Skeletal muscle satellite cell (primary cell): Measurements from ENCODE around the gene ABCG5. TPM values are rescaled to one million over a fixed set of nuclear protein-coding genes. Genes with fewer than 3 reads are reported as not detected.

ENCODE experiments used
- H3K27me3 ChIP-seq: 2 replicates; pipeline ENCODE4 v1.7.0; 2013; ENCODE audit warnings: low read length; ENCODE audit not compliant: control insufficient read depth, insufficient read depth
- H3K36me3 ChIP-seq: 2 replicates; pipeline ENCODE4 v1.7.0; 2013; ENCODE audit warnings: mild to moderate bottlenecking, control low read depth, low read length; ENCODE audit not compliant: insufficient read depth
- H3K4me1 ChIP-seq: 2 replicates; pipeline ENCODE4 v1.7.0; 2013; ENCODE audit warnings: low read length; ENCODE audit not compliant: control insufficient read depth, insufficient read depth
- H3K4me2 ChIP-seq: 2 replicates; pipeline ENCODE4 v1.7.0; 2013; ENCODE audit warnings: mild to moderate bottlenecking, low read length
- H3K4me3 ChIP-seq: 2 replicates; pipeline ENCODE4 v1.7.0; 2013; ENCODE audit warnings: low read length
- H3K9ac ChIP-seq: 2 replicates; pipeline ENCODE4 v1.7.0; 2013; ENCODE audit warnings: mild to moderate bottlenecking, low read depth, low read length, moderate library complexity
- H3K9me3 ChIP-seq: replicated peaks from 2 replicates; pipeline ENCODE4 v1.7.0; 2013; ENCODE audit warnings: mild to moderate bottlenecking, control low read depth, low read length
- total RNA-seq: library from RNA; depleted of rRNA; stranded (reverse); fragments of >200 nt; gene quantifications from 2 replicates; pipeline ENCODE4 v1.2.3, GENCODE V29; 2012; rRNA removed

Gene ABCG5
- not detected in 2 replicates for total RNA-seq

DNA sequence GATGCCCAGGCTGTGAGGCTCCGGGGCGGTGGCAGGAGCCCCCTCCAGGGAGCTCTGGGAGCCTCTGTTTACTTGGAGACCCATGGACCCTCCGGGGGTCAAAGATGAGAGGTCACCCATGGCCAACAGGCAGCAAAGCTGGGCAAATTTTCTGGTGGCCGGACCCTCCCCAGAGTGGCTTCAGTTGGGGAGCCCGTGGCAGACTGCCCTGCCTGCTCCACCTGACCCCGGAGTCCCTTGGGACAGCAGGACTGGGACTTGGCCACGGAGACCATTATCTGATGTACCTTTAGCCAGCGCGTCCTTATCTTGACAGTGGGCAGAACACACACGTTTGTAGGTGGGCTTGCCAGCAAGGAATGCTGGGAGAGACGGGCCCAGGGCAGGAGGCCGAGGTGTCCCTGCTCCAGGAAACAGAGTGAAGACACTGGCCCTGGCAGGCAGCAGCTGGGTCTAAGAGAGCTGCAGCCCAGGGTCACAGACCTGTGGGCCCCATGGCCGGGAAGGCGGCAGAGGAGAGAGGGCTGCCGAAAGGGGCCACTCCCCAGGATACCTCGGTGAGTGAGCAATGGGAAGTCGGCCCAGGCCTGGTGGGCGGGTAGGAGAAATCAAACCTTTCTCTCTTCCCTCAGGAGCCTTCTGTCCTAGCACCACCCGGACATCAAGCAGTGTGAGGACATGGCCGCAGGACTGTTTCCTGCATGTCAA is at the start of gene ABCG5, which contains the start of gene ABCG8:
Gene ABCG5, minus strand, starts transcription at position 280 of the 708 bp plus-strand sequence. Its CDS starts 160 bp downstream, at position 120.
Gene ABCG8, plus strand, starts transcription at position 412 of the 708 bp plus-strand sequence. Its CDS starts 83 bp downstream, at position 495.
- no peaks in the 10 kb centered on the region for H3K4me1 ChIP-seq
- H3K36me3 ChIP-seq = no peaks in the 10 kb centered on the region
- H3K9ac ChIP-seq = no peak within 1 kb of the TSS
- no peak within 1 kb of the TSS for H3K4me3 ChIP-seq
- no peaks in the 10 kb centered on the region for H3K9me3 ChIP-seq
- peaks cover 68% of the 10 kb centered on the region for H3K27me3 ChIP-seq
- no peak within 1 kb of the TSS for H3K4me2 ChIP-seq

DNA sequence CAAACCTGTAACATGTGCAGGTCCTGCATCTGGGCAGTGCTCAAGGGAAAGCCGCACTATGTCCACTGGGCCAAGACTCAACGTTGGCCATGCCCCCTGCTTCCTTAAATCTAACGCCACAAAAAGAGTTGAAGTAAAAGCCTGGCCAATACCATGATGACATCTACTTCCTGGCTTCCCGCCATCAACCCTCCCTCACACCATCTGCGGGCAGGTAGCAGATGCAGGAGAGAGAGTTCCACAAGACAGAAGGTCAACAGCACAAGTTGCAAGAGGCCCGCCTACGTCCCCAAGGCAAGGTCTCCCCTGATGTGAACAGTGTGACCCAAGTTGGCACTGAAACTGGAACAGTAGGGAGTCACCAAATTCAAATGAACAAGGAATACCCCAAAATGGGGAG is 48.5 kb upstream of the ABCG5 start:
- Histone ChIP-seq H3K9ac (no peak overlapping the region), H3K4me2 (no peak overlapping the region), H3K36me3 (peaks cover 56% of the 10 kb centered on the region), H3K4me1 (no peaks in the 10 kb centered on the region), H3K27me3 (no peaks in the 10 kb centered on the region), H3K4me3 (no peak overlapping the region), H3K9me3 (no peaks in the 10 kb centered on the region)

DNA sequence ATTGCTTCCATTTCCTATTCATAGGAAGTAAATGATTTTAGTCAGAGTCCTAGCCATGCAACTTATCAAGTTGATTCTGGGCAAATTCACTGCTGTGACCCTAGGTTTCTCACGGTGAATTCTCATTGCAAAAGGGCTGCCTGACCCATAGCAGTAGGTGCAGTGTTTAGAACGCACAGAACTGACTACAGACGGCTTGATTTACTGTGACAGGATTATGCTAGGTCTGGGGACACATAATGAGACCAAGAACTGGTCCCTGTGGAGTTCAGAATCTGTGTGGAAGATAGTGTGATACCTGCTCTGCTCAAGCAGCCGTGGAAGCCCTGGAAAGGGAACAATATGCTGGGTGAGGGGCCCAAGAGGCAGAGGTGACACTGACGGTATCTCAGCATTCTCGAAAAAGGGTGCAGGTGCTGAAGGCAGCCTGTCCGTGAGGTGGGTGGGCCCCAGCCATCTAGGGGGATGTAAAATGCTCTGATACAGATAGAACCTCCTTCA is 46.5 kb upstream of the ABCG5 start:
- no peak overlapping the region for H3K4me3 ChIP-seq
- no peaks in the 10 kb centered on the region for H3K27me3 ChIP-seq
- no peaks in the 10 kb centered on the region for H3K4me1 ChIP-seq
- H3K36me3 ChIP-seq = peaks cover 39% of the 10 kb centered on the region
- no peak overlapping the region for H3K4me2 ChIP-seq
- H3K9ac ChIP-seq = no peak overlapping the region
- H3K9me3 ChIP-seq = no peaks in the 10 kb centered on the region

DNA sequence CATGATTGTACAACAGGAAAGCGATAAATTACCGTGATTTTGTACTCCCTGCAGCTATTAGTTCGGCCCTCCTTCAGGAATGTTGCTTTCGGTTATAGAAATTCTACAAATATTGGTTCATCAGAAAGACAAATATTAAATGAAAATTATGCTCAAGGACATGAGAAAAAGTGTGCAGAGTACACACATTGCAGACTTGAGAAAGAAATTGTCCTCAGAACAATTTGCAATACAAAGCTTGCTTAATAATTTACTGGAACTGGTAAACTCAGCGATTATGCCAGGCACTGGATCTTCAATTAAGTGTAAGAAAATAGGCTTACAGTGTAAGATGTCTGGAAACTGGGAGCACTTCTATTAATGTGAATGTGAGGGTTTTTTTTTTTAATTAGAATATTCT is 46.0 kb upstream of the ABCG5 start:
- H3K4me1 ChIP-seq = no peaks in the 10 kb centered on the region
- H3K27me3 ChIP-seq = no peaks in the 10 kb centered on the region
- no peak overlapping the region for H3K9ac ChIP-seq
- no peak overlapping the region for H3K4me3 ChIP-seq
- peaks cover 35% of the 10 kb centered on the region for H3K36me3 ChIP-seq
- no peaks in the 10 kb centered on the region for H3K9me3 ChIP-seq
- H3K4me2 ChIP-seq = no peak overlapping the region

DNA sequence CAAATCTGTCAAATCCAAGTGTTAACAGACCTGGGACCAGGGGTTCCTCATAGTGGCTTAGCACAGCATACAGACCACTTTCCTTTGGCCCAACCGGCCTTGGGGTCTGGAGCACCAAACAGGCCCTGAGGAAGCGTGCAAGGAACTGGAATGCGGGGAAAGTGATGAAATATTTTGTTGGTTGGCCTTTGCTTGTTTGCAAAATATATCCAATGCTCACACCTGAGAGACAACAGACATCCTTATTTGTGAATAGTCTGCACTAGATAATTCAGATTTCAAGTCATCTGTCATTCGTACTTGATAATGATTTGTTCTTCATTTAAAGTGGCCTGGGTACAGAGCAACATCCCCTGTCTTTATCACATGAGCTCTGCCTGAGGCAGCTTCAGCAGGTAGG is 43.7 kb upstream of the ABCG5 start:
- no peak overlapping the region for H3K9ac ChIP-seq
- H3K9me3 ChIP-seq = no peaks in the 10 kb centered on the region
- H3K4me1 ChIP-seq = no peaks in the 10 kb centered on the region
- no peak overlapping the region for H3K4me3 ChIP-seq
- H3K36me3 ChIP-seq = peaks cover 15% of the 10 kb centered on the region
- H3K27me3 ChIP-seq = no peaks in the 10 kb centered on the region
- H3K4me2 ChIP-seq = no peak overlapping the region

DNA sequence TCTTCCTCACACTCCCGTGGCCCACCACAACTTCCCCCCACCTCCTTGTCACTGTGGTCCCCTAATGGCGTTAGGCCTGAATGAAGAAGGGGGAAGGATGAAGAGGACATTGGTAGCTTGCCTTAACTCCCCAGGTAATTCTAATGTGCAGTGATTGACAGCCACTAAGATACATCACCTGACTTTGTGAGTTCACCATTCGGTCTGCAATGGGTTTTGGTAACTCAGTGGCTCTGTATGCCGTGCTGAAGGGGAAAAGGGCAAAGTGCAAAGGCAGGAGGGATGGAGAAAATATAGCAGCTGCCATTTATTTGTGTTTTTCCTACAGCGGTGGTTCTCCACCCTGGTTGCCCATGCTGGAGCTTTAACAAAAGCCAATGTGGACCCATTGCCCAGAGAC is 42.3 kb upstream of the ABCG5 start:
- Histone ChIP-seq H3K4me1 (no peaks in the 10 kb centered on the region), H3K4me3 (no peak overlapping the region), H3K36me3 (peaks cover 5% of the 10 kb centered on the region), H3K9me3 (no peaks in the 10 kb centered on the region), H3K4me2 (no peak overlapping the region), H3K27me3 (no peaks in the 10 kb centered on the region), H3K9ac (no peak overlapping the region)

DNA sequence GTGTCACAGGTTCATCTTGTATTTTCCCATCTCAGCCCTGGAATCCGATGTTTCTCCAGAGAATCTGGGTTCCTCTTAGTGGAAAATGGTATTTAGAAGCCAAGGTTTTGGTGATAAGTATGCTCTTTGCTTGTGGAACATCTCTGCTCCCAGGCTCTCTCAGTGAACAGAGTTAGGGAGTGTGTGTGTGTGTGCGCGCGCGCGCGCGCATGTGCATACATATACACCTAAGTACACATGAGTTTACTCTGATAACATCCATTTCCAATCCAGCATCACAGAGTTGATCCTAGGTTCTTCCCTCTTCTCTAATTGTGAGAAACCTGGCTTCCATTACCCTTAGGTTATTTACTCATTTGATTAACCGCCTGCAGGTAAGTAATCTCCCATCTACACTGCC is 41.8 kb upstream of the ABCG5 start:
- H3K4me2 ChIP-seq = no peak overlapping the region
- peaks cover under 1% of the 10 kb centered on the region for H3K36me3 ChIP-seq
- no peak overlapping the region for H3K4me3 ChIP-seq
- H3K4me1 ChIP-seq = no peaks in the 10 kb centered on the region
- H3K9ac ChIP-seq = no peak overlapping the region
- H3K9me3 ChIP-seq = no peaks in the 10 kb centered on the region
- no peaks in the 10 kb centered on the region for H3K27me3 ChIP-seq

DNA sequence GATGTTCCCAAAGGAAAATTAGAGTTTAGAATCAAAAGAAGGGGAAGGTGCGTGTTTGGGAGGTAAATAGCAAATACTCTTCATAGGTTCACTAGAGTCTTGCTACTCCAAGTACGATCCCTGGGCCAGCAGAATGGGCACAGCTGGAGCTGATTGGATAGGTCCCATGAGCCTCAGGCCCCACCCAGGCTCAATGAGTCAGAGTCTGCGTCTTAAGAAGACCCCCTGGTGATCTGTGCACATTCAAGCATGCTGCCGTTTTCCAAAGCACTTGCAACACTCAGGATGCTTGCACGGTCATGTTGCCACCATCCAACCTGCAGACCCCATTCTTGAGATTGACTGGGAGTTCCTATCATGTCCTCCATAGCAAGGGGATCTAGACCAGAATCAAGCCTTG is 40.6 kb upstream of the ABCG5 start:
- Histone ChIP-seq H3K4me3 (no peak overlapping the region), H3K27me3 (peaks cover 7% of the 10 kb centered on the region), H3K36me3 (no peaks in the 10 kb centered on the region), H3K4me2 (no peak overlapping the region), H3K9ac (no peak overlapping the region), H3K4me1 (no peaks in the 10 kb centered on the region), H3K9me3 (no peaks in the 10 kb centered on the region)

DNA sequence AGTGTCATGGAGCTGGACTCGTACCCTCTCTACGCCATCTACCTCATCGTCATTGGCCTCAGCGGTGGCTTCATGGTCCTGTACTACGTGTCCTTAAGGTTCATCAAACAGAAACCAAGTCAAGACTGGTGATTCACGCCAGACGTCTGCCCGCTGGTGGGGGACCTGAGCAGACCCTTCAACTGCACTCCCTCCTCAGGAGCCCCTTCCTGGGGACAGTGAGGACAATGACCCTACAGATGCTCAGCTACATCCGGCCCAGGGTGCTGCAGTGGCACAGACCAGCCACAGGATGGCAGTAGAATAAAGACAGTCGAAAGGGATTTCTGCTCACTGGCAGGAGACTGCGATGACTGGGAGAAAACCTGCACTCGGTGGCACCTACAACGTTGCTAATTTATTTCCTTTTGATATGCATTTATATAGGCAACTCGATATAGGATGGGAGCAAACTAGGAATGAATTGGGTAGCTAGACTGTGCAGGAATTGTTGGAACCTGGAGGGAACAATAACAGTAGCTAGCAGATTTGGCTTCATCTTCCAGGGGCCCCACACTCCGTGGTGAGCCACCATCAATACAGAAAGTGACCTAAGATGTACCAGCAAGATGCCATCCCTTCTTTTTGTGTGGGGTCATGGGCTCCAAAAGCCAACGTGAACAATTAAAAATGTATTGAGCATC is 39.3 kb upstream of the ABCG5 start:
- no peaks in the 10 kb centered on the region for H3K36me3 ChIP-seq
- no peaks in the 10 kb centered on the region for H3K9me3 ChIP-seq
- no peak overlapping the region for H3K4me2 ChIP-seq
- no peak overlapping the region for H3K4me3 ChIP-seq
- H3K9ac ChIP-seq = no peak overlapping the region
- no peaks in the 10 kb centered on the region for H3K4me1 ChIP-seq
- peaks cover 19% of the 10 kb centered on the region for H3K27me3 ChIP-seq

DNA sequence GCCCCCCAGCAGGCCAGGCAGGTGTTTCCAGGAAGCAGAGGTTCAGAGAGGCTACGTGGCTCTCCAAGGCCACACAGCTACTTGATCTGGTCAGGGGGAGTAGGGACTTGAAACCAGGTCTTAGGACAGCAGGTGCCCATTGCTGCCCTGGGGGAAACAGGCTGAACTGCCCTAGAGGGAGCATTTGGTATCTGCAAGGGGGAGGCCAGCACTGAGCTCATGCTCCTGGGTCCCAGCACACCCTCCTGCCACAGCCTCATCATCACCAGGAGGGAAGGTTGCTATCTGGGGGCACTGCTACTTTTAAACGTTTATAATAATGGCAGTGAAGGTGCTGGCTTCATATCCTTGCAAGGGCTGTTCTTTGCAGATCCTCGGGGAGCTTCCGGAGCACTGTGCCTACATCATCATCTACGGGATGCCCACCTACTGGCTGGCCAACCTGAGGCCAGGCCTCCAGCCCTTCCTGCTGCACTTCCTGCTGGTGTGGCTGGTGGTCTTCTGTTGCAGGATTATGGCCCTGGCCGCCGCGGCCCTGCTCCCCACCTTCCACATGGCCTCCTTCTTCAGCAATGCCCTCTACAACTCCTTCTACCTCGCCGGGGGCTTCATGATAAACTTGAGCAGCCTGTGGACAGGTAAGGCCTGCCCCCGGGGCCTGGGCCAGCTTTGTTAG is 36.3 kb upstream of the ABCG5 start:
- Histone ChIP-seq H3K4me1 (no peaks in the 10 kb centered on the region), H3K27me3 (peaks cover 46% of the 10 kb centered on the region), H3K9me3 (no peaks in the 10 kb centered on the region), H3K4me3 (no peak overlapping the region), H3K9ac (no peak overlapping the region), H3K4me2 (no peak overlapping the region), H3K36me3 (no peaks in the 10 kb centered on the region)

DNA sequence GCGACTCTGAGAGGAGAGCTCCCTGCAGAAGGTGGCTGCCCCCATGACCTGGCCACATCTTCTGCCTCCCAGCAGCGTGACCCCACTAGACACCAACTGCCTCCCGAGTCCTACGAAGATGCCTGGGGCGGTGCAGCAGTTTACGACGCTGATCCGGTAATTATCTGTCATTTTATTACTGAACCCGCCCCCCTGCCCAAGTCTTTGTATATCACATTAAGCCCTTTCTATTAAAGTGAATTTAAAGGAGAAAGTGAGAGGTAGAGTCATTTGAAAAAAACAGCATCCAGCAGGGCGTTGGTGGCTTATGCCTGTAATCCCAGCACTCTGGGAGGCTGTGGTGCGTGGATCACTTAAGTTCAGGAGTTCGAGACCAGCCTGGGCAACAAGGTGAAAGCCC is 33.5 kb upstream of the ABCG5 start:
- no peak overlapping the region for H3K4me2 ChIP-seq
- no peak overlapping the region for H3K9ac ChIP-seq
- no peaks in the 10 kb centered on the region for H3K4me1 ChIP-seq
- peaks cover 73% of the 10 kb centered on the region for H3K27me3 ChIP-seq
- H3K9me3 ChIP-seq = no peaks in the 10 kb centered on the region
- H3K36me3 ChIP-seq = no peaks in the 10 kb centered on the region
- no peak overlapping the region for H3K4me3 ChIP-seq
